GM21786 (cell line): ENCODE data around the gene ENG.
A peak's percentile ranks its signal among the peaks of the same experiment; 100 is the strongest.

Experiments
- ATAC-seq: cut with Tn5 transposase; IDR thresholded peaks from one replicate; pipeline ENCODE4 v1.9.1; 2021; ENCODE audit not compliant: unreplicated experiment

Gene ENG

GRCh38 chr9:127815512-127816361, 38.7 kb downstream of the ENG start:
- ATAC-seq = no peak

GRCh38 chr9:127814619-127815511, 39.6 kb downstream of the ENG start:
- ATAC-seq = no peak

GRCh38 chr9:127813686-127814226, 40.7 kb downstream of the ENG start:
- ATAC-seq = no peak

GRCh38 chr9:127812936-127813675, 41.4 kb downstream of the ENG start:
- no peak for ATAC-seq

- no peak for ATAC-seq
Measured at GRCh38 chr9:127812011-127812410, 42.4 kb downstream of the ENG start.

GRCh38 chr9:127810378-127811187, 43.9 kb downstream of the ENG start:
- no peak for ATAC-seq

GRCh38 chr9:127809540-127810377, 44.7 kb downstream of the ENG start:
- ATAC-seq = no peak

- ATAC-seq = no peak
Measured at GRCh38 chr9:127809002-127809539, 45.4 kb downstream of the ENG start.

- ATAC-seq = no peak
Measured at GRCh38 chr9:127808347-127809001, 46.0 kb downstream of the ENG start.

GRCh38 chr9:127806871-127807270, 47.6 kb downstream of the ENG start:
- no peak for ATAC-seq

GRCh38 chr9:127805620-127806019, 48.8 kb downstream of the ENG start:
- ATAC-seq = no peak

- ATAC-seq = no peak
Measured at GRCh38 chr9:127803507-127804352, 50.7 kb downstream of the ENG start.

- peak; percentile 77 for ATAC-seq
Measured at GRCh38 chr9:127802576-127803443, 51.6 kb downstream of the ENG start, which contains the start of gene FPGS. FPGS (plus strand) TSS chr9:127802882; CDS start chr9:127802925, 43 bp downstream.

GRCh38 chr9:127801955-127802575, 52.4 kb downstream of the ENG start:
- no peak for ATAC-seq

- no peak for ATAC-seq
Measured at GRCh38 chr9:127796852-127797370, 57.5 kb downstream of the ENG start.
